ENCODE data around the gene LRP2.

The LRP2 gene

DNA sequence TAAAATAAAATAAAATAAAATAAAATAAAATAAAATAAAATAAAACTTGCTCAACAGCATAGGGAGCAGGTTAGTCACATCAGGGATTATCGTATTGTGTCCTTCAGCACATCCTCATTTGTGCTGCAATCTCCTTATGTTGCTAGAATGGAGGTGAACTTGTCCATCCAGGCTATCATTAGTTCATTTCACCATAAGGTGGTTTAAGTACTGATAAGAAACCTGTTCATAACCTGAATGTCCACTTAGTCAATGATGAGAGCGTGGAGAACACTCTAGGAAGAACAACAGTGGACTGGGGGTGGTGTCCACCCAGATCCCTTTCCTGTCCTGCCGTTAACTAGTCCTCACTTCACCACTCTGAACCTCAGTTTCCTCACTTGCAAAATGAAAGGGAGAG is 271.1 kb downstream of the LRP2 start:
- Mint-ChIP-seq H3K27me3 (ENCODE audit: low read depth, poor library complexity) (peaks cover 8% of the 10 kb centered on the region), H3K36me3 (ENCODE audit: low read depth) (no peaks in the 10 kb centered on the region), H3K4me3 (no peak overlapping the region), H3K27ac (no peak overlapping the region), H3K9me3 (no peaks in the 10 kb centered on the region), H3K4me1 (peaks cover 8% of the 10 kb centered on the region)
- TF ChIP-seq, protein P1, sequence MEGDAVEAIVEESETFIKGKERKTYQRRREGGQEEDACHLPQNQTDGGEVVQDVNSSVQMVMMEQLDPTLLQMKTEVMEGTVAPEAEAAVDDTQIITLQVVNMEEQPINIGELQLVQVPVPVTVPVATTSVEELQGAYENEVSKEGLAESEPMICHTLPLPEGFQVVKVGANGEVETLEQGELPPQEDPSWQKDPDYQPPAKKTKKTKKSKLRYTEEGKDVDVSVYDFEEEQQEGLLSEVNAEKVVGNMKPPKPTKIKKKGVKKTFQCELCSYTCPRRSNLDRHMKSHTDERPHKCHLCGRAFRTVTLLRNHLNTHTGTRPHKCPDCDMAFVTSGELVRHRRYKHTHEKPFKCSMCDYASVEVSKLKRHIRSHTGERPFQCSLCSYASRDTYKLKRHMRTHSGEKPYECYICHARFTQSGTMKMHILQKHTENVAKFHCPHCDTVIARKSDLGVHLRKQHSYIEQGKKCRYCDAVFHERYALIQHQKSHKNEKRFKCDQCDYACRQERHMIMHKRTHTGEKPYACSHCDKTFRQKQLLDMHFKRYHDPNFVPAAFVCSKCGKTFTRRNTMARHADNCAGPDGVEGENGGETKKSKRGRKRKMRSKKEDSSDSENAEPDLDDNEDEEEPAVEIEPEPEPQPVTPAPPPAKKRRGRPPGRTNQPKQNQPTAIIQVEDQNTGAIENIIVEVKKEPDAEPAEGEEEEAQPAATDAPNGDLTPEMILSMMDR (IDR thresholded peaks at IDR 0.05), result no peak
- DNase-seq, result no peak

DNA sequence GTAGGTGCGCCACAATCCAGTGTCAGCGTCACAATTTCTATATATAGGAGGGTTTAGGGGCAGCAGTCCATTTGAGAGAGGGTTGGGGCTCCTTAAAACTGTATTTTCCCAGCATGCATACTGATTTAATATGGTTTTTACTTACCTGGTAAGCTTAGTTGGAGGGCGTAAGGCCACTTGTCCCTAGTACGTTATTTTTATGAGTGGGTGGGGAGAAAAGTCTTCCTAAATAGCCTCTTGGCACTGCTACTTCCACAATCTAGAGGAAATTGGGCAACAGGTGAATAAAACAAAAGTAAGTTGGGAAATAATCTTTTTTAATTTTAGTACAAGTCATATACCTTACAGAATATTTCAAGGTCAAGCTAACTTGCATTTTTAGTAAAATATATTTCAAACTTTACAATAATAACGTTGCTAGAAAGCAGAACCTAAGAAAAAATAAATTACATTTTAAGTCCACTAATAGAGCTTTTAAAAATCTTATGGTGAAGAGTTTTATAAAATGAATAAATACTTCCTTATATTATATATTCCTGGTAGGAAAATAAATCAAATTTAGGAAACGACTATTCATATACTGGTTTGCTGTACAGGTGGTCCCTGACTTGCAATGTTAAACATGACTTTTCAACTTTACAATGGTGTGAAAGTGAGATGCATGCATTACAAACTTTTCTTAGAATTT is 272.1 kb downstream of the LRP2 start:
- peaks cover 5% of the 10 kb centered on the region for H3K27me3 Mint-ChIP-seq (ENCODE audit: low read depth, poor library complexity)
- H3K4me1 Mint-ChIP-seq, result peaks cover 8% of the 10 kb centered on the region
- H3K4me3 Mint-ChIP-seq, result no peak overlapping the region
- DNase-seq, result no peak
- TF ChIP-seq, protein P1 (IDR thresholded peaks at IDR 0.05), result no peak
- H3K36me3 Mint-ChIP-seq (ENCODE audit: low read depth), result no peaks in the 10 kb centered on the region
- H3K9me3 Mint-ChIP-seq, result peaks cover 8% of the 10 kb centered on the region
- H3K27ac Mint-ChIP-seq, result no peak overlapping the region

DNA sequence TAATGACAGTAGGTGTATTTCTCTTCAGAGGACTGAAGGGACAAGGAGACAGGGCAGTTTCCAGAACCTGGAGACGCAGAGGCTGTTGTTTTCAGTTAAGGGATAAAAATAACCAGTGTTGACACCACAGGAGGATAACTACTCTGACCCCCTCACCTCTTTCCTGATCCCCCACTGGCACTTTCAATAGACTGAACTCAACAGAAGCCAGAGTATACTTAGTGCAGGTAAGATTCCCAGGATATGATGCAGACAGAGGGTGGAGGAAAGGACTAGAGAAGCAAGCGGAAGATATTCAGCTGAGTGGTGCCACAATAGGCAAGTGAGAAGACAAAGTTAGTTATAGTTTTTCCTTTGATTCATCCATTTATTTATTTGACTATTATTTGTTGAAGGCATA is 273.2 kb downstream of the LRP2 start:
- H3K36me3 Mint-ChIP-seq (ENCODE audit: low read depth), result no peaks in the 10 kb centered on the region
- peaks cover 2% of the 10 kb centered on the region for H3K27me3 Mint-ChIP-seq (ENCODE audit: low read depth, poor library complexity)
- TF ChIP-seq, protein P1 (IDR thresholded peaks at IDR 0.05), result no peak
- no peak for DNase-seq
- no peak overlapping the region for H3K4me3 Mint-ChIP-seq
- H3K27ac Mint-ChIP-seq, result no peak overlapping the region
- H3K4me1 Mint-ChIP-seq, result peaks cover 8% of the 10 kb centered on the region
- H3K9me3 Mint-ChIP-seq, result peaks cover 8% of the 10 kb centered on the region

DNA sequence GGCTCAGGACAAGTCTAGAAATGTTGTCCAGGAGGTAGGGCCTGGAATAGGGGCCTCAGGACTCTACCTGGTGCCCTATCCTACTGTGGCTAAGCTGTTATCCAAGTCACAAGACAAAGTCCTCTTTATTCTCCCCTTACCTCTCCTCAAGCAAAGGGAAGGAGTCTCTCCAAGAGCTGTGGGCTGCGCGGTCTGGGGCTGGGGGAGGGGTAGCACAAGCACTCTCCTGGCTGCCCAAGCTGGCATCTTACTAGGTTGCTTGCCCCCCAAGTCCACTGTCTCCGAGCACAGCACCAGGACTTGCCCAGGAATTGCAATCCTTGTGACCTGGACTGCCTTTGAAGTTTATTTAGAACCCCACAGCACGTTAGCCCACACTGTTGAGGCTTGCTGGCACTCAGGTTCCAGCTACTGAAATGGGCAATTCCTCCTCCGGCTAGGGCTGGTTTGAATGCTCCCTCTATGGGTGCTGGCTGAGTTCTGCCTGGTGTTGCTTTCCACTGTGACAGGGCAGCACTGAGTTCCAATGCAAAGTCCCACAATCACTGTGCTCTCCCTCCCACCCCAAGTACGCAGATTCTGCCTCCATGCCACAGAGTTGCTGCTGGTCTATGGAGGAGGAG is 274.5 kb downstream of the LRP2 start:
- no peaks in the 10 kb centered on the region for H3K36me3 Mint-ChIP-seq (ENCODE audit: low read depth)
- H3K27ac Mint-ChIP-seq, result no peak overlapping the region
- TF ChIP-seq, protein P1 (IDR thresholded peaks at IDR 0.05), result no peak
- no peak for DNase-seq
- H3K4me1 Mint-ChIP-seq, result peaks cover 8% of the 10 kb centered on the region
- no peaks in the 10 kb centered on the region for H3K27me3 Mint-ChIP-seq (ENCODE audit: low read depth, poor library complexity)
- H3K9me3 Mint-ChIP-seq, result peaks cover 8% of the 10 kb centered on the region
- no peak overlapping the region for H3K4me3 Mint-ChIP-seq

DNA sequence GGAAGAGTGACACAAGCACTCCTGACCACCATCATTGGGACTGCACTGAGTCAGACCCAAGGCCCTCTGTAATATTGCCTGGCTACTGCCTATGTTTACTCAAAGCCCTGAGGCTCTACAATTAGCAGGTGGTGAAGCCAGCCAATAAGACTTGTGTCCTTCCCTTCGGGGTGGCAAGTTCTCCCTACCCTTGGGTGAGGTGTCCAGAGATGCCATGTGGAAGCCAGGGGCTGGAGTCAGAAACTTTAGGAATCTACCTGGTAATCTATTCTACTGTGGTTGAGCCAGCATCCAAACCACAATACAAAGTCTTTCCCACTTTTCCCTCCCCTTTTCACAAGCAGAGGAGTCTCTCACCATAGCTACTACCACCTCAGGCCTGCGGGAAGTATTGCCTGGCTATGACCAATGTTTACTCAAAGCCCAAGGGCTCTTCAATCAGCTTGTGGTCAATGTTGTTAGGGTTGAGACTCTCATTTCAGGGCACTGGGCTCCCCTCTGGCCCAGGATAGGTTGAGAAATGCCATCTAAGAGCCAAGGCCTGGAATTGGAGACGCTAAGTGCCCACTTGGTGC is 275.4 kb downstream of the LRP2 start:
- TF ChIP-seq, protein P1 (IDR thresholded peaks at IDR 0.05), result no peak
- Mint-ChIP-seq H3K36me3 (ENCODE audit: low read depth) (no peaks in the 10 kb centered on the region), H3K4me1 (peaks cover 8% of the 10 kb centered on the region), H3K9me3 (peaks cover 8% of the 10 kb centered on the region), H3K4me3 (no peak overlapping the region), H3K27me3 (ENCODE audit: low read depth, poor library complexity) (no peaks in the 10 kb centered on the region), H3K27ac (no peak overlapping the region)
- DNase-seq, result no peak
